Right lobe of liver (tissue), 4 donors: ENCODE data around the gene ERRFI1.

Experiments
- POLR2A ChIP-seq: fragments of 450-650 bp; IDR thresholded peaks from one replicate; pipeline ENCODE4 v1.6.1; 2017; ENCODE audit warnings: antibody characterized with exemption, mild to moderate bottlenecking
- TF ChIP-seq, protein P1 (sequence below), 4 donors: fragments of 200-600 bp in 3 of 4; fragments of 450-650 bp in 1 of 4; IDR thresholded peaks; one replicate each; pipeline versions ENCODE4 v1.5.1 to v1.8.0; 2016 to 2022; ENCODE audit warnings: antibody characterized with exemption in 4 of 4, mild to moderate bottlenecking in 2 of 4
- donor health status: DM: no; HTN: no; CAD: no.
- donor health status: DM: no; HTN: no; CAD: no.
- donor health status: DM: no; HTN: yes; CAD: no.

DNA sequence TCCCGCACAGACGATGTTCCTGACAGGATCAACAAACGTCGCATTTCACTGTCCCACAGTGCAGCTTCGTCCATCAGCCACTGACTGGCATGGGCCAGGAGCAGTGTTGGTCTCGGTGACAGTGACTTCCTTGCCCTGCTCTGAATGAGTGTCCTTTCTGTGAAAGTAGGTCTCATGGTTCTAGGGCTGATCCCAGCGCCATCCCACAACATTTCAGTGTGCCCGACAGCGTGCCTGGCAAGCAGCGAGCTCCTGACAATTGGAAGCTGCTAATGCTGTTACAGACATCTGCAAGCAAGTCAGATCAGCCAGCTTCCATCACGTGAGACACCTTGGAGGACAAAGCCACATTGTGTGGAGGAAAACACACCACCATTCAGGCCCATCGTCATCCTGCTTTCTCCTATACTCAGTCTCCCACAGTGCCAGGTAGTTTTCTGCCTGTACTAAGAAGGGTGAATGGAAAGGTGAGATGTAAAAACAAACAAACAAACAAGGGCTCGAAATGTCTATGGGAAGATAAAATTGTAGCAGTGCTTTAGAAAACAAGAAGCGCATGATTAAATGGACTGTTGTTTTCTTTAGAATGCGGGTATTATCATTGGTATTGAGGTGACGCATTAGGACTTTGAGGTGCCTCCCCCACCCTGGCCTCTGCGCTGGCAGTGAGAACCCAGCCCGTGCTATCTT is 21.9 kb downstream of the ERRFI1 start:
- TF ChIP-seq POLR2A, result no peak
- TF ChIP-seq, protein P1, sequence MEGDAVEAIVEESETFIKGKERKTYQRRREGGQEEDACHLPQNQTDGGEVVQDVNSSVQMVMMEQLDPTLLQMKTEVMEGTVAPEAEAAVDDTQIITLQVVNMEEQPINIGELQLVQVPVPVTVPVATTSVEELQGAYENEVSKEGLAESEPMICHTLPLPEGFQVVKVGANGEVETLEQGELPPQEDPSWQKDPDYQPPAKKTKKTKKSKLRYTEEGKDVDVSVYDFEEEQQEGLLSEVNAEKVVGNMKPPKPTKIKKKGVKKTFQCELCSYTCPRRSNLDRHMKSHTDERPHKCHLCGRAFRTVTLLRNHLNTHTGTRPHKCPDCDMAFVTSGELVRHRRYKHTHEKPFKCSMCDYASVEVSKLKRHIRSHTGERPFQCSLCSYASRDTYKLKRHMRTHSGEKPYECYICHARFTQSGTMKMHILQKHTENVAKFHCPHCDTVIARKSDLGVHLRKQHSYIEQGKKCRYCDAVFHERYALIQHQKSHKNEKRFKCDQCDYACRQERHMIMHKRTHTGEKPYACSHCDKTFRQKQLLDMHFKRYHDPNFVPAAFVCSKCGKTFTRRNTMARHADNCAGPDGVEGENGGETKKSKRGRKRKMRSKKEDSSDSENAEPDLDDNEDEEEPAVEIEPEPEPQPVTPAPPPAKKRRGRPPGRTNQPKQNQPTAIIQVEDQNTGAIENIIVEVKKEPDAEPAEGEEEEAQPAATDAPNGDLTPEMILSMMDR (IDR thresholded peaks at IDR 0.05), result no peak
